Subcutaneous abdominal adipose tissue (tissue), 5 donors: ENCODE data around the gene STAT3.
A peak's percentile ranks its signal among the peaks of the same experiment; 100 is the strongest.

ENCODE experiments used
- H3K27ac ChIP-seq: one replicate; pipeline ENCODE4 v1.7.0; 2013; ENCODE audit warnings: low read depth, mild to moderate bottlenecking, inconsistent platforms, low read length, moderate library complexity
- H3K27me3 ChIP-seq, 5 donors: one replicate each; pipeline ENCODE4 v1.7.0; 2013; ENCODE audit warnings: low read length in 5 of 5, inconsistent platforms in 1 of 5; ENCODE audit not compliant: control insufficient read depth in 5 of 5, insufficient read depth in 4 of 5
- H3K36me3 ChIP-seq, 5 donors: one replicate each; pipeline ENCODE4 v1.7.0; 2013; ENCODE audit warnings: low read length in 5 of 5; ENCODE audit not compliant: control insufficient read depth in 5 of 5, insufficient read depth in 5 of 5
- H3K4me1 ChIP-seq, 5 donors: one replicate each; pipeline ENCODE4 v1.7.0; 2013; ENCODE audit warnings: low read length in 5 of 5, mild to moderate bottlenecking in 3 of 5, moderate library complexity in 1 of 5; ENCODE audit not compliant: control insufficient read depth in 5 of 5, insufficient read depth in 5 of 5
- H3K4me3 ChIP-seq, 5 donors: one replicate each; pipeline ENCODE4 v1.7.0; 2013; ENCODE audit warnings: low read length in 5 of 5, low read depth in 1 of 5
- H3K9ac ChIP-seq, 5 donors: one replicate each; pipeline ENCODE4 v1.7.0; 2013; ENCODE audit warnings: low read length in 5 of 5, mild to moderate bottlenecking in 4 of 5, moderate library complexity in 3 of 5
- H3K9me3 ChIP-seq, 5 donors: one replicate each; pipeline ENCODE4 v1.7.0; 2013; ENCODE audit warnings: low read length in 5 of 5; ENCODE audit not compliant: control insufficient read depth in 5 of 5
- donor health status: healthy.
- donor health status: healthy.
- donor health status: healthy.
- donor health status: healthy.
- donor health status: healthy.

The STAT3 gene

DNA sequence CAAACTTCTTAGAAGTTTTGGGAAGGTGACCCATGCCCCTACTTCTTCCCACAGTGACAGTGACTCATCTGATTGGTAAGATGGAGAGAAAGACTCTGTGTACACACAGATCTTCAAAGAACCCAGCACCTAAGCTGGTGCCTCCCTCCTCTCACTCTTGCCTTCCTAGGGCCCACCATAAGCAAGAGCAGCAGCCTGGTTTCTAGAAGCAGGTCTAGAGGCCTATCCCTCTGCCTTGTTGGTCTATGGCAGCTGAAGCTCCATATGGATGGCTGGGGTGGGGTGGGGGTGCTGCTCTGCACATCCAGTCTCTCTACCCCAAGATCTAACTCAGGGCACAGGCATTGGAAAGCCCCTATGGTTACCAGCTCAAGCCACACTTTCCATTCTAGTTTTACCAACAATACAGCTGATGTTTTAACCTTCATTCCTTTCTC, 47.5 kb downstream of the STAT3 start:
- H3K27me3 ChIP-seq: no peaks in the 10 kb centered on the region
- H3K9me3 ChIP-seq: no peaks in the 10 kb centered on the region
- peaks cover 0 to 3% (median 0%) of the 10 kb centered on the region in 5 donors for H3K4me1 ChIP-seq
- no peak overlapping the region for H3K4me3 ChIP-seq
- no peak overlapping the region for H3K27ac ChIP-seq
- H3K9ac ChIP-seq: peak overlapping the region in 1 of 5 donors; percentile 81
- H3K36me3 ChIP-seq: peaks cover 8 to 86% (median 68%) of the 10 kb centered on the region in 5 donors

- Histone ChIP-seq H3K9me3 (no peaks in the 10 kb centered on the region), H3K27ac (no peak overlapping the region), H3K27me3 (no peaks in the 10 kb centered on the region), H3K4me1 (peaks cover 0 to 3% (median 0%) of the 10 kb centered on the region in 5 donors), H3K9ac (no peak overlapping the region), H3K36me3 (peaks cover 8 to 87% (median 72%) of the 10 kb centered on the region in 5 donors), H3K4me3 (no peak overlapping the region)
Measured at GRCh38 chr17:42339221-42339620, 49.0 kb downstream of the STAT3 start.

DNA sequence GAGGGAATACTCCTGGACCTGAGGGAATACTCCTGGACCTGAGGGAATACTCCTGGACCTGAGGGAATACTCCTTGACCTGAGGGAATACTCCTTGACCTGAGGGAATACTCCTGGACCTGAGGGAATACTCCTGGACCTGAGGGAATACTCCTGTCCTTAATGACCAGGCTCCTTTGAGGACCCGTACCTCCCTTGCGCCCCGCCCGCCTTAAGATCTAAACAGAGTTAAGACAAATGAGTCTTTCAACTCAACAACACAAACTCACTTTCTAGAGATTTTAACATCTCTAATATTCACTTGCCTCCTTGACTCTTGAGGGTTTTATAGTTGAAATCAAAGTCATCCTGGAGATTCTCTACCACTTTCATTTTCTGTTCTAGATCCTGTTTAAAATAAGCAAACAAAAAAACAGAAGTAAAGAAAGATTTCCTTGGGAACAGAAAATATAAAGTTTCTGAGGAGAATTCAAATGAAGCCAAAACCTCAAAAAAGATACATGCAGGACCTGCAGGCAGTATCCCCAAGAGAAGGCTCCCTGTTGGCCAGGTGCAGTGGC, 49.7 kb downstream of the STAT3 start:
- H3K4me3 ChIP-seq: no peak overlapping the region
- no peaks in the 10 kb centered on the region for H3K27me3 ChIP-seq
- H3K27ac ChIP-seq: no peak overlapping the region

DNA sequence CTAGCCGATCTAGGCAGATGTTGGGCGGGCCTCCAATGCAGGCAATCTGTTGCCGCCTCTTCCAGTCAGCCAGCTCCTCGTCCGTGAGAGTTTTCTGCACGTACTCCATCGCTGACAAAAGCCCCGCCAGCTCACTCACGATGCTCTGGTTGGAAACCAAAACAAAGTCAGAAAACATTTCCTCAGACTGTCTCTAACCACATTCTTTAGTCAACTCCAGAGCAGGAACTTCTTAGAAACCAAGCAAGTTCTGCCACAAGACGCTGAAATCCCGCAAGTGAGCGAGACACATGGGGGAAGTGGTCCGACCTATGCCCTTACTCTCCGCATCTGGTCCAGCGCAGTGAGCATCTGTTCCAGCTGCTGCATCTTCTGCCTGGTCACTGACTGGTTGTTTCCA, 50.8 kb downstream of the STAT3 start:
- H3K9ac ChIP-seq: no peak overlapping the region
- no peak overlapping the region for H3K4me3 ChIP-seq
- no peaks in the 10 kb centered on the region for H3K9me3 ChIP-seq
- peaks cover 0 to 3% (median 0%) of the 10 kb centered on the region in 5 donors for H3K4me1 ChIP-seq
- H3K27me3 ChIP-seq: no peaks in the 10 kb centered on the region
- peaks cover 10 to 87% (median 76%) of the 10 kb centered on the region in 5 donors for H3K36me3 ChIP-seq
- H3K27ac ChIP-seq: no peak overlapping the region

More for the DNA sequence above, 49.7 kb downstream of the STAT3 start:
- Histone ChIP-seq H3K4me1 (peaks cover 0 to 3% (median 0%) of the 10 kb centered on the region in 5 donors), H3K36me3 (peaks cover 7 to 87% (median 72%) of the 10 kb centered on the region in 5 donors), H3K9ac (no peak overlapping the region), H3K9me3 (no peaks in the 10 kb centered on the region)

GRCh38 chr17:42334677-42335076, 53.6 kb downstream of the STAT3 start:
- Histone ChIP-seq H3K4me1 (peaks cover 0 to 3% (median 2%) of the 10 kb centered on the region in 5 donors), H3K9me3 (no peaks in the 10 kb centered on the region), H3K9ac (no peak overlapping the region), H3K36me3 (peaks cover 18 to 81% (median 68%) of the 10 kb centered on the region in 5 donors), H3K27me3 (no peaks in the 10 kb centered on the region), H3K27ac (no peak overlapping the region), H3K4me3 (no peak overlapping the region)

- peaks cover 0 to 12% (median 8%) of the 10 kb centered on the region in 5 donors for H3K4me1 ChIP-seq
- H3K4me3 ChIP-seq: no peak overlapping the region
- no peak overlapping the region for H3K9ac ChIP-seq
- H3K27me3 ChIP-seq: no peaks in the 10 kb centered on the region
- no peak overlapping the region for H3K27ac ChIP-seq
- peaks cover 18 to 78% (median 63%) of the 10 kb centered on the region in 5 donors for H3K36me3 ChIP-seq
- H3K9me3 ChIP-seq: no peaks in the 10 kb centered on the region
Measured at GRCh38 chr17:42333053-42333452, 55.2 kb downstream of the STAT3 start.

DNA sequence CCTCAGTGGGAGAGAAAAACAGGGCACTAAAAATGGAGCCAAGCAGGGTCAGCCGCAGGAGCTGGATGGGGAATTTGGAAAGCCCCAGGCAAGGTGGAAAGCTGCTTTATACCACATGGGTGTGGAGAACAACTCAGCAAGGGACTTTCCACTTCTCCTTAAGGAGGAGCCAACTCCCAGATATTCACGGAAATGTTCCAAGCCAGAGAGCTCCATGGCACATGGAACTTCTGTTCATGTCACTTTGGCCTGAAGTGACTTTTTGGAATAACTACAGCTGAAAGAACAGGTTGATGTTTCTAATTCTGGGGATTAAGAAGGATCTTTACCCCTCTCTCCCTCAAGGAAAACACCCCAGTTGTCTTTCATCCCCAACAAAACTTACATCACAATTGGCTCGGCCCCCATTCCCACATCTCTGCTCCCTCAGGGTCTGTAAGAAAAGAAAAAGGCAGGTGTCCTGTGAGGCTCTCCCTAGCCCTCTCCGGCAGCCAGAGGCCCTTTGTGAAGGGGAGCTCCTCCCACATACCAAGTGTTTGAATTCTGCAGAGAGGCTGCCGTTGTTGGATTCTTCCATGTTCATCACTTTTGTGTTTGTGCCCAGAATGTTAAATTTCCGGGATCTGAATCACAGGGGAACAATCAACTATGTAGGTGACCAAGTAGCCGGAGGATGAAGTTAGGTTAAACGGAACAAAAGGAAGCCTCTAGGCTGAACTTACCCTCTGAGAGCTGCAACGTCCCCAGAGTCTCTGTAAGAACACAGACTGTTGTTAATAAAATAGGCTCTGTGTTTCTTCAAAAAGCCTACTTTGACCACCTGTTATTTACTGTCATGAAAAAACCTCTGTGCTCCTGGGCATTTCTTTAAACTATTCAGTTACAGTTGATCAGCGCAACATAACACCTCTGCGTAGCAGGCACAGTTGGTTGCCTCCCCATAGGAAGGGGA, 58.9 kb downstream of the STAT3 start:
- peak overlapping the region; percentile 62 for H3K27ac ChIP-seq
- H3K9me3 ChIP-seq: no peaks in the 10 kb centered on the region

GRCh38 chr17:42325026-42325425, 63.2 kb downstream of the STAT3 start:
- Histone ChIP-seq H3K4me1 (peaks cover 0 to 23% (median 8%) of the 10 kb centered on the region in 5 donors), H3K36me3 (peaks cover 13 to 86% (median 67%) of the 10 kb centered on the region in 5 donors), H3K4me3 (no peak overlapping the region), H3K9me3 (no peaks in the 10 kb centered on the region), H3K9ac (no peak overlapping the region), H3K27ac (no peak overlapping the region), H3K27me3 (no peaks in the 10 kb centered on the region)

More for the DNA sequence above, 58.9 kb downstream of the STAT3 start:
- H3K27me3 ChIP-seq: no peaks in the 10 kb centered on the region
- H3K4me3 ChIP-seq: no peak overlapping the region
- H3K4me1 ChIP-seq: peaks cover 0 to 12% (median 8%) of the 10 kb centered on the region in 5 donors
- H3K36me3 ChIP-seq: peaks cover 21 to 78% (median 61%) of the 10 kb centered on the region in 5 donors
- H3K9ac ChIP-seq: peak overlapping the region in 2 of 5 donors; percentile 14 to 15

GRCh38 chr17:42323268-42323773, 64.9 kb downstream of the STAT3 start:
- H3K27me3 ChIP-seq: no peaks in the 10 kb centered on the region
- peaks cover 13 to 88% (median 70%) of the 10 kb centered on the region in 5 donors for H3K36me3 ChIP-seq
- H3K9me3 ChIP-seq: no peaks in the 10 kb centered on the region
- no peak overlapping the region for H3K27ac ChIP-seq
- peaks cover 0 to 28% (median 0%) of the 10 kb centered on the region in 5 donors for H3K4me1 ChIP-seq
- peak overlapping the region in 1 of 5 donors; percentile 48 for H3K9ac ChIP-seq
- no peak overlapping the region for H3K4me3 ChIP-seq
